ENCODE results near the gene ZNF646. TPM values are rescaled to one million over a fixed set of nuclear protein-coding genes. Genes with fewer than 3 reads are reported as not detected.
A peak's percentile ranks its signal among the peaks of the same experiment; 100 is the strongest.

The ZNF646 gene
- total and polyA plus RNA-seq, 2 of the 13 experiments (the other 11 are each of a cell fraction or from before 2014, with no cell fraction given) = 3.4 to 10.9 TPM

- no peak for TF ChIP-seq HNF1B (CRISPR knock-in tag; IDR thresholded peaks at IDR 0.05)
- no peak for TF ChIP-seq CSRNP1 (CRISPR knock-in tag; IDR thresholded peaks at IDR 0.05)
- TF ChIP-seq HNRNPUL1 (IDR thresholded peaks at IDR 0.05; ENCODE audit: low read depth, low read length) = no peak
- peak; percentile 55; the same call in 1 of the 2 replicates for TF ChIP-seq SOX5 (CRISPR knock-in tag; IDR thresholded peaks at IDR 0.05; ENCODE audit: borderline replicate concordance)
- TF ChIP-seq ZFP36L1 (CRISPR knock-in tag; IDR thresholded peaks at IDR 0.05) = no peak
Observed at GRCh38 chr16:31093132-31093703, 19.0 kb downstream of the ZNF646 start (continued).

- in situ Hi-C loops (cut with HindIII; ENCODE audit: extremely low pct_ligation_motif_present, low pct_unique_long_range_greater_than_20kb) (no loop called here), intact Hi-C loops (cut with micrococcal nuclease; ENCODE audit: unreplicated experiment) (loop anchor here (1.0 to 10.0 kb wide), 5 partner anchors 20 to 349 kb away; partner anchors contain the start of genes SETD1A, STX4, ZNF646 and ZNF668)
- H3K4me3 ChIP-seq (replicated peaks in 1 of 3; ENCODE audit: insufficient read depth in 1 of 3, low read depth in 2 of 3, low read length in 3 of 3) = peak overlapping the region; percentile 80 to 100 (median 82)
- H3K79me2 ChIP-seq (ENCODE audit: insufficient read depth, low read length) = peaks cover 33% of the 10 kb centered on the region
- peaks cover 12% of the 10 kb centered on the region for H4K20me1 ChIP-seq (ENCODE audit: insufficient read depth, low read length)
- ChIA-PET POLR2A (interaction anchor here (0.7 to 5.0 kb wide), 13 partner anchors 18 to 139 kb away, joined by 3 to 49 read pairs (median 8); partner anchors contain the start of genes FUS, HSD3B7, KAT8 and ZNF646), CTCF (ENCODE audit: low intra/inter-chr PET ratio, low total read pairs) (interaction anchor here (2.9 kb wide), 1 partner anchor 109 kb away, joined by 25 read pairs; the partner anchor contains the start of gene HSD3B7)
- H3K27me3 ChIP-seq (ENCODE audit: control insufficient read depth in 1 of 2, insufficient read depth in 2 of 2, low read length in 2 of 2) = no peaks in the 10 kb centered on the region; a peak in 1 of 5 replicates
- WGBS (ENCODE audit: low lambda C conversion rate) = 2% methylated on average over 20 of the region's 20 CpGs
- H3K4me1 ChIP-seq (ENCODE audit: insufficient read depth, low read length) = peaks cover 27% of the 10 kb centered on the region
- DNase-seq (ENCODE audit: low spot score) = no peak
- peak overlapping the region; percentile 84 for H3K27ac ChIP-seq (ENCODE audit: extremely low read length, insufficient read depth, low read length)
- peak; percentile 33 for ATAC-seq
- H3K9me3 ChIP-seq (ENCODE audit: low read length) = no peaks in the 10 kb centered on the region
- no peak for FAIRE-seq
- peak overlapping the region; percentile 99 for H3K4me2 ChIP-seq (ENCODE audit: low read depth, low read length)
- no peak overlapping the region for H2AFZ ChIP-seq (ENCODE audit: low read length)
- H3K36me3 ChIP-seq (replicated peaks in 1 of 2; ENCODE audit: control insufficient read depth in 1 of 2, insufficient read depth in 2 of 2, low read length in 2 of 2) = peaks cover 10 to 31% of the 10 kb centered on the region in 2 experiments
- BruUV-seq (replicated peaks) = TSS peak; percentile 80
- peak overlapping the region; percentile 94 for H3K9ac ChIP-seq (ENCODE audit: insufficient read depth, low read depth, low read length)
- no peak for TF ChIP-seq ZNF841 (CRISPR knock-in tag; IDR thresholded peaks at IDR 0.05; ENCODE audit: borderline replicate concordance)
- TF ChIP-seq CBX2 (IDR thresholded peaks at IDR 0.05; ENCODE audit: low read depth, low read length) = no peak
- TF ChIP-seq CBX2 (CRISPR knock-in tag; IDR thresholded peaks at IDR 0.05; ENCODE audit: low read depth) = no peak
- no peak for TF ChIP-seq ZXDC (CRISPR knock-in tag; IDR thresholded peaks at IDR 0.05)
- TF ChIP-seq ZNF333 (CRISPR knock-in tag; IDR thresholded peaks at IDR 0.05; ENCODE audit: borderline replicate concordance) = no peak; the same call in 1 of the 2 replicates
- TF ChIP-seq MLXIP (CRISPR knock-in tag; IDR thresholded peaks at IDR 0.05; ENCODE audit: borderline replicate concordance) = no peak
- TF ChIP-seq NFKB2 (CRISPR knock-in tag; IDR thresholded peaks at IDR 0.05; ENCODE audit: borderline replicate concordance) = 0 out of 2 replicates have a peak, but pooled peaks have one; percentile 5
- TF ChIP-seq NRL (CRISPR knock-in tag; IDR thresholded peaks at IDR 0.05; ENCODE audit: borderline replicate concordance) = no peak
Observed at GRCh38 chr16:31094088-31094423, 19.8 kb downstream of the ZNF646 start.
